Small intestine (tissue), 7 donors: ENCODE data around the gene ANKRD33B. TPM values are rescaled to one million over a fixed set of nuclear protein-coding genes. Genes with fewer than 3 reads are reported as not detected.

Source experiments
- DNase-seq, 2 donors: peaks; one replicate each; pipeline versions ENCODE4 v3.0.0 to v3.0.0-alpha.2; 2013
- FAIRE-seq: peaks from 2 replicates; lab custom pipeline; 2012; peaks lifted over from hg19 to GRCh38; lab: Jason Lieb, UNC
- H3K27ac ChIP-seq, 3 donors: one replicate each; pipeline ENCODE4 v1.5.1; 2013; ENCODE audit warnings: low read length in 2 of 3, mild to moderate bottlenecking in 2 of 3, control low read depth in 1 of 3, inconsistent platforms in 1 of 3, low read depth in 1 of 3, moderate library complexity in 1 of 3
- H3K27me3 ChIP-seq, 3 donors: one replicate each; pipeline ENCODE4 v1.6.1; 2013; ENCODE audit warnings: low read length in 3 of 3, inconsistent platforms in 1 of 3; ENCODE audit not compliant: control insufficient read depth in 3 of 3, insufficient read depth in 3 of 3
- H3K36me3 ChIP-seq, 3 donors: one replicate each; pipeline ENCODE4 v1.6.1; 2013; ENCODE audit warnings: low read length in 3 of 3, inconsistent platforms in 1 of 3, low read depth in 1 of 3, mild to moderate bottlenecking in 1 of 3, moderate library complexity in 1 of 3; ENCODE audit not compliant: control insufficient read depth in 3 of 3, insufficient read depth in 2 of 3
- H3K4me1 ChIP-seq, 3 donors: one replicate each; pipeline ENCODE4 v1.6.1; 2013; ENCODE audit warnings: low read length in 2 of 3, inconsistent platforms in 1 of 3, low read depth in 1 of 3, mild to moderate bottlenecking in 1 of 3, moderate library complexity in 1 of 3; ENCODE audit not compliant: control insufficient read depth in 3 of 3, insufficient read depth in 2 of 3
- H3K4me3 ChIP-seq, 3 donors: one replicate each; pipeline ENCODE4 v1.5.1; 2013; ENCODE audit warnings: low read length in 3 of 3, control low read depth in 1 of 3, inconsistent platforms in 1 of 3, low read depth in 1 of 3, mild to moderate bottlenecking in 1 of 3, moderate library complexity in 1 of 3
- H3K9me3 ChIP-seq, 2 donors: one replicate each; pipeline ENCODE4 v1.6.1; 2013; ENCODE audit warnings: low read depth in 1 of 2, low read length in 1 of 2; ENCODE audit not compliant: control insufficient read depth in 2 of 2, insufficient read depth in 1 of 2
- WGBS, 3 donors: extraction: QIAGEN DNeasy Blood & Tissue Kit; methylation state at CpG; one replicate each; pipeline ENCODE4 v1.1.7; 2013; 5-methylcytosine and 5-hydroxymethylcytosine counted together
- polyA plus RNA-seq, 4 donors: library from polyadenylated mRNA; stranded (reverse) in 3 of 4; unstranded in 1 of 4; fragments of 200-250 nt in 3 of 4; fragments of 120-200 nt in 1 of 4; gene quantifications; one replicate each; pipeline versions ENCODE4 v1.2.1 to v1.2.3, GENCODE V29; 2013
- donor health status: healthy with polysubstance abuse.
- donor health status: control.
- donor health status: control.
- donor health status: Bipolar disorder and iron deficiency.
- donor health status: healthy.

Gene ANKRD33B
- polyA plus RNA-seq, 4 donors = 0.25 to 1.0 (median 0.27) TPM; not detected in 1

GRCh38 chr5:10612251-10612650, 48.4 kb downstream of the ANKRD33B start:
- WGBS, 3 donors = 75 to 81% (median 76%) methylated on average over 5 of the region's 5 CpGs
- H3K4me3 ChIP-seq = no peak overlapping the region
- peaks cover 0 to 2% (median 0%) of the 10 kb centered on the region in 3 donors for H3K4me1 ChIP-seq
- no peak overlapping the region for H3K27ac ChIP-seq
- FAIRE-seq = no peak
- DNase-seq = no peak
- no peaks in the 10 kb centered on the region for H3K36me3 ChIP-seq
- H3K9me3 ChIP-seq = peaks cover 0 to 5% of the 10 kb centered on the region in 2 donors
- H3K27me3 ChIP-seq = no peaks in the 10 kb centered on the region

GRCh38 chr5:10615693-10616092, 51.8 kb downstream of the ANKRD33B start:
- FAIRE-seq (no peak), DNase-seq (no peak)
- no peak overlapping the region for H3K4me3 ChIP-seq
- 88 to 94% (median 90%) methylated on average over 3 of the region's 3 CpGs for WGBS, 3 donors
- peaks cover 0 to 6% (median 0%) of the 10 kb centered on the region in 3 donors for H3K27me3 ChIP-seq
- no peaks in the 10 kb centered on the region for H3K36me3 ChIP-seq
- no peak overlapping the region for H3K27ac ChIP-seq
- H3K4me1 ChIP-seq = no peaks in the 10 kb centered on the region
- H3K9me3 ChIP-seq = peaks cover 0 to 5% of the 10 kb centered on the region in 2 donors

- no peak for FAIRE-seq
- Histone ChIP-seq H3K4me3 (no peak overlapping the region), H3K4me1 (no peaks in the 10 kb centered on the region), H3K9me3 (peaks cover 0 to 4% of the 10 kb centered on the region in 2 donors), H3K27me3 (peaks cover 0 to 6% (median 0%) of the 10 kb centered on the region in 3 donors), H3K27ac (no peak overlapping the region), H3K36me3 (no peaks in the 10 kb centered on the region)
- no peak for DNase-seq
- 79 to 84% (median 83%) methylated on average over 9 to 10 of the region's 10 CpGs for WGBS, 3 donors
Measured at GRCh38 chr5:10617103-10617502, 53.2 kb downstream of the ANKRD33B start.

- no peak overlapping the region for H3K4me3 ChIP-seq
- 92% methylated on average over 17 of the region's 17 CpGs for WGBS, 3 donors
- no peaks in the 10 kb centered on the region for H3K36me3 ChIP-seq
- peaks cover 0 to 6% (median 0%) of the 10 kb centered on the region in 3 donors for H3K27me3 ChIP-seq
- DNase-seq (no peak), FAIRE-seq (no peak)
- H3K4me1 ChIP-seq = no peaks in the 10 kb centered on the region
- H3K27ac ChIP-seq = no peak overlapping the region
- peaks cover 0 to 3% of the 10 kb centered on the region in 2 donors for H3K9me3 ChIP-seq
Measured at GRCh38 chr5:10618311-10618710, 54.4 kb downstream of the ANKRD33B start.

GRCh38 chr5:10619649-10620048, 55.8 kb downstream of the ANKRD33B start:
- Histone ChIP-seq H3K4me3 (no peak overlapping the region), H3K27me3 (peaks cover 0 to 6% (median 0%) of the 10 kb centered on the region in 3 donors), H3K36me3 (no peaks in the 10 kb centered on the region), H3K9me3 (no peaks in the 10 kb centered on the region), H3K4me1 (no peaks in the 10 kb centered on the region), H3K27ac (no peak overlapping the region)
- no peak for DNase-seq
- WGBS, 3 donors = 77 to 91% (median 81%) methylated on average over 10 of the region's 10 CpGs
- FAIRE-seq = no peak

- DNase-seq (no peak), FAIRE-seq (no peak)
- peaks cover 0 to 6% (median 0%) of the 10 kb centered on the region in 3 donors for H3K27me3 ChIP-seq
- WGBS, 3 donors = 24 to 66% (median 41%) methylated on average over 3 of the region's 3 CpGs
- H3K9me3 ChIP-seq = no peaks in the 10 kb centered on the region
- no peak overlapping the region for H3K27ac ChIP-seq
- no peaks in the 10 kb centered on the region for H3K36me3 ChIP-seq
- no peaks in the 10 kb centered on the region for H3K4me1 ChIP-seq
- H3K4me3 ChIP-seq = no peak overlapping the region
Measured at GRCh38 chr5:10620346-10620745, 56.5 kb downstream of the ANKRD33B start.

- 19 to 57% (median 52%) methylated on average over 1 of the region's 1 CpG for WGBS, 3 donors
- DNase-seq = peak in 1 of 2 donors; percentile 17
- Histone ChIP-seq H3K9me3 (no peaks in the 10 kb centered on the region), H3K27ac (peak overlapping the region in 1 of 3 donors; percentile 11), H3K4me3 (no peak overlapping the region), H3K4me1 (no peaks in the 10 kb centered on the region), H3K27me3 (peaks cover 0 to 6% (median 0%) of the 10 kb centered on the region in 3 donors), H3K36me3 (no peaks in the 10 kb centered on the region)
- no peak for FAIRE-seq
Measured at GRCh38 chr5:10621832-10622231, 58.0 kb downstream of the ANKRD33B start.

GRCh38 chr5:10622810-10623209, 58.9 kb downstream of the ANKRD33B start:
- FAIRE-seq (no peak), DNase-seq (peak in 1 of 2 donors; percentile 29)
- Histone ChIP-seq H3K4me1 (peaks cover 0 to 4% (median 0%) of the 10 kb centered on the region in 3 donors), H3K4me3 (no peak overlapping the region), H3K36me3 (no peaks in the 10 kb centered on the region), H3K27ac (no peak overlapping the region), H3K9me3 (no peaks in the 10 kb centered on the region), H3K27me3 (peaks cover 0 to 9% (median 0%) of the 10 kb centered on the region in 3 donors)
- WGBS, 3 donors = 18 to 63% (median 45%) methylated on average over 4 of the region's 4 CpGs
